ENCODE results near the gene CDCP2. TPM values are rescaled to one million over a fixed set of nuclear protein-coding genes. Genes with fewer than 3 reads are reported as not detected.
"Not testable (repeated sequence)": the region's sequence is repeated elsewhere in the genome, so short reads cannot be mapped to it uniquely, and the experiment has no call there.

CDCP2 gene
- total and polyA plus RNA-seq, 8 donors = 0.15 to 0.18 (median 0.18) TPM; not detected in 4

DNA sequence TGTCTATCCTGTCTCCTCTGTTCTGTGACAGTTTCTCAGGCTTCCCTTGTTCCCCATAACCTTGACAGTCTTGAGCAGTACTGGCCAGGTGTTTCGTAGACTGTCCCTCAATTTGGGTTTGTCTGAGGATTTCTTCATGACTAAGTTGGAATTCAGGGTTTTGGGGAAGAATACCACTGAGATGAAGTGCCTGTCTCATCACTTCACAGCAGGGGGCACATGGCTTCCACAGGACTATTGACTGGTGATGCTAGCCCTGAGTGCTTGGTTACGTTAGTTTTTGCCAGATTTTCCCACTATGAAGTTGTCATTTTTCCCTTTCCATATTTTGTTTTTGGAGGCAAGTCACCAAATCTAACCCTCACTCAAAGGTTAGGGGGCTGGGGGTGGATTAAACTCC, 45.7 kb downstream of the CDCP2 start:
- TF ChIP-seq, protein P1, sequence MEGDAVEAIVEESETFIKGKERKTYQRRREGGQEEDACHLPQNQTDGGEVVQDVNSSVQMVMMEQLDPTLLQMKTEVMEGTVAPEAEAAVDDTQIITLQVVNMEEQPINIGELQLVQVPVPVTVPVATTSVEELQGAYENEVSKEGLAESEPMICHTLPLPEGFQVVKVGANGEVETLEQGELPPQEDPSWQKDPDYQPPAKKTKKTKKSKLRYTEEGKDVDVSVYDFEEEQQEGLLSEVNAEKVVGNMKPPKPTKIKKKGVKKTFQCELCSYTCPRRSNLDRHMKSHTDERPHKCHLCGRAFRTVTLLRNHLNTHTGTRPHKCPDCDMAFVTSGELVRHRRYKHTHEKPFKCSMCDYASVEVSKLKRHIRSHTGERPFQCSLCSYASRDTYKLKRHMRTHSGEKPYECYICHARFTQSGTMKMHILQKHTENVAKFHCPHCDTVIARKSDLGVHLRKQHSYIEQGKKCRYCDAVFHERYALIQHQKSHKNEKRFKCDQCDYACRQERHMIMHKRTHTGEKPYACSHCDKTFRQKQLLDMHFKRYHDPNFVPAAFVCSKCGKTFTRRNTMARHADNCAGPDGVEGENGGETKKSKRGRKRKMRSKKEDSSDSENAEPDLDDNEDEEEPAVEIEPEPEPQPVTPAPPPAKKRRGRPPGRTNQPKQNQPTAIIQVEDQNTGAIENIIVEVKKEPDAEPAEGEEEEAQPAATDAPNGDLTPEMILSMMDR (IDR thresholded peaks at IDR 0.05) = no peak
- Histone ChIP-seq H3K27ac (no peak overlapping the region), H3K4me3 (no peak overlapping the region), H3K9me3 (no peaks in the 10 kb centered on the region), H3K27me3 (no peaks in the 10 kb centered on the region), H3K4me1 (no peaks in the 10 kb centered on the region), H3K36me3 (peaks cover 0 to 7% of the 10 kb centered on the region in 2 donors)
- DNase-seq = no peak
- intact Hi-C loops (cut with DNase I) = no loop called here
- no peak for ATAC-seq

DNA sequence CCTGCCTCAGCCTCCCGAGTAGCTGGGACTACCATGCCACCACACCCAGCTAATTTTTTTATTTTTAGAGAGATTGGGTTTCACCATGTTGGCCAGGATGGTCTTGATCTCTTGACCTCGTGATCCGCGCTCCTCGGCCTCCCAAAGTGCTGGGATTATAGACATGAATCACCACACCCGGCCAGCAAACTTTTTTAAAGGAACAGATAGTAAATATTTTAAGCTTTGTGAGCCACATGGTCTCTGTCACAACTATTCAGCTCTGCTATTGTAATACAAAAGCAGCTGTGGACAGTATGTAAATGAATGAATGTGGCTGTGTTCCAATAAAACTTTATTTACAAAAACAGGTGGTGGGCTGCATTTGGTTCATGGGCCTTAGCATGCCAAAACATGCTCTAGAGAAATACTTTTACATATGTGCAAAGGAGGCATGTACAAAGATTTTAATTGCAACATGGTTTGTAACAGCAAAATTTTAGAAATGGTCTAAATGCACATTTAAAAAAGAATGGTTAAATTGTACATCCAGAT, 47.0 kb downstream of the CDCP2 start:
- H3K27ac ChIP-seq = no peak overlapping the region
- intact Hi-C loops (cut with DNase I) = no loop called here
- no peaks in the 10 kb centered on the region for H3K4me1 ChIP-seq
- no peaks in the 10 kb centered on the region for H3K27me3 ChIP-seq
- DNase-seq = no peak
- no peak for ATAC-seq
- TF ChIP-seq, protein P1 (IDR thresholded peaks at IDR 0.05) = no peak
- no peak overlapping the region for H3K4me3 ChIP-seq
- H3K9me3 ChIP-seq = no peaks in the 10 kb centered on the region
- peaks cover 0 to 12% of the 10 kb centered on the region in 2 donors for H3K36me3 ChIP-seq

DNA sequence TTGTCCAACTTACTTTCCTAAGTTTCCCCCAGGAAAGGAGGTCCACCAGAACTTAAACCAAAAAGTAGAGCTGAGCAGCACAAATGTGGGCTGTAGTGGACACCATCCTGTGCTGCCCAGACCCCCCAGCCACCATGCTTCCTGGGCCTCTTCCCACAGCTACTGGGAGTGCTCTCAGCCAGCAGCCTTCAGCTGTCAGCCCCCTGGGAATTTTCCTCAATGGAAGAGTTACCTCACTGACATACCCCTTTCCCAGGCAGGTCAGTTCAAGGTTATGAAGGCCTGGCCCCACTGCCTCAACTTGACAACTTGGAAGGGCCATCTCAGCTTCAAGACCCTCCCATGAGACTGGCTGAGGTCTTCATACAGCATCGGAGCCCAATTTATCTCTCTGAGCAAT, 47.7 kb downstream of the CDCP2 start:
- TF ChIP-seq, protein P1 (IDR thresholded peaks at IDR 0.05) = no peak
- H3K27ac ChIP-seq = no peak overlapping the region

DNA sequence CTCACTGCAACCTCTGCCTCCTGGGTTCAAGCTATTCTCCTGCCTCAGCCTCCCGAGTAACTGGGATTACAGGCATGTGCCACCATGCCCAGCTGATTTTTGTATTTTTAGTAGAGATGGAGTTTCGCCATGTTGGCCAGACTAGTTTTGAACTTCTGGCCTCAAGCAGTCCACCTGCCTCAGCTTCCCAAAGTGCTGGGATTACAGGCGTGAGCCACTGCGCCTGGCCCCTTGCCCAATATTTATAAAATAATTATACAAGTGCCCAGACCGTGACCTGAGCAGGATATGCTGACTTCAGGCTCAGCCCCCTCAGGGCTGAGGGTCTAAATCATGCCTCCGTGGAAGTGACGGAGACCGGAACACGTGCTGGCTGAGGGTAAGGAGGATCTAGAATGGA, 48.2 kb downstream of the CDCP2 start:
- H3K36me3 ChIP-seq = peaks cover 0 to 12% of the 10 kb centered on the region in 2 donors
- DNase-seq; intact Hi-C loops (cut with DNase I); H3K27me3 ChIP-seq; ATAC-seq; H3K27ac ChIP-seq; H3K9me3 ChIP-seq; H3K4me1 ChIP-seq; H3K4me3 ChIP-seq: not testable (repeated sequence)

More for the DNA sequence above, 47.7 kb downstream of the CDCP2 start:
- H3K27me3 ChIP-seq = no peaks in the 10 kb centered on the region
- DNase-seq (no peak), ATAC-seq (no peak)
- H3K9me3 ChIP-seq = no peaks in the 10 kb centered on the region
- peaks cover 0 to 12% of the 10 kb centered on the region in 2 donors for H3K36me3 ChIP-seq
- no peaks in the 10 kb centered on the region for H3K4me1 ChIP-seq
- no peak overlapping the region for H3K4me3 ChIP-seq
- intact Hi-C loops (cut with DNase I) = no loop called here

DNA sequence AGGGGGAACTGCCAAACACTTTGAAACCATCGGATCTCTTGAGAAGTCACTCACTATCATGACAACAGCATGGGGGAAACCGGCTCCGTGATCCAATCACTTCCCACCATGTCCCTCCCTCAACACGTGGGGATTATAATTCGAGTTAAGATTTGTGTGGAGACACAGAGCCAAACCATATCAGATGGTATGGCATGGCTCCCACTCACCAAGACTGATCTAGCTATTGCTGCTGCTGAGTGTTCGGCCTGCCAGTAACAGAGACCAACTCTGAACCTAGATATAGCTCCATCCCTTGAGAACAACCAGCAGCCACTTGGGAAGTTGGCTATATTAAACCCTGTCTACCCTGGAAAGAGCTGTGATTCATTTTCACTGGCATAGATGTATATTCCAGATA, 49.4 kb downstream of the CDCP2 start:
- ATAC-seq = no peak
- TF ChIP-seq, protein P1 (IDR thresholded peaks at IDR 0.05) = no peak
- Histone ChIP-seq H3K9me3 (no peaks in the 10 kb centered on the region), H3K27me3 (no peaks in the 10 kb centered on the region), H3K4me3 (no peak overlapping the region), H3K36me3 (peaks cover 0 to 12% of the 10 kb centered on the region in 2 donors), H3K4me1 (no peaks in the 10 kb centered on the region), H3K27ac (no peak overlapping the region)
- DNase-seq = no peak
- intact Hi-C loops (cut with DNase I) = no loop called here

DNA sequence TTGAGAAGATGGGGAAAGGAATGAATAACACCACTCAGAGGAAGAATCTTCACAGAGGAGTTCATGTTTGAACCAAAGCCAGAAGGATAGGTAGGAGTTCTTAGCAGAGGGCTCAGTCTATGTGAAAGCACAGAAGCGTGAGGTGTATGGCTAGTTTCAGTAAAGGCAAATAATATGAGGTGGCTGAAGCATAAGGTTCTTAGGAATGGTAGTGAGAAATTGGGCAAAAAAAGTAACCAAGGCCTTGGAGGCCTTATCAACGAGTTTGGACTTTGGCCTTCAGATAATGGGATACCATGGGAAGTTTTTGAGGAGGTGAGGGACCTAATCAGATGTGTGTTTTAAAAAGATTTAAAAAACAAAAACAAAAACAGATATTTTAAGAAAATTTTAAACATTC, 52.3 kb downstream of the CDCP2 start:
- TF ChIP-seq, protein P1 (IDR thresholded peaks at IDR 0.05) = no peak
- no peaks in the 10 kb centered on the region for H3K27me3 ChIP-seq
- H3K4me1 ChIP-seq = peaks cover 0 to 11% of the 10 kb centered on the region in 2 donors
- ATAC-seq = no peak
- no peak overlapping the region for H3K4me3 ChIP-seq
- peaks cover 0 to 19% of the 10 kb centered on the region in 2 donors for H3K36me3 ChIP-seq
- intact Hi-C loops (cut with DNase I) = no loop called here
- H3K27ac ChIP-seq = no peak overlapping the region
- DNase-seq = no peak
- H3K9me3 ChIP-seq = no peaks in the 10 kb centered on the region
